Suprapubic skin (tissue), 4 donors: ENCODE measurements around the gene KDM2B. TPM values are rescaled to one million over a fixed set of nuclear protein-coding genes. Genes with fewer than 3 reads are reported as not detected.
A peak's percentile ranks its signal among the peaks of the same experiment; 100 is the strongest.
"Not testable (repeated sequence)": the region's sequence is repeated elsewhere in the genome, so short reads cannot be mapped to it uniquely, and the experiment has no call there.

ENCODE experiments used
- DNase-seq, 2 donors: peaks; one replicate each; pipeline ENCODE4 v3.0.0-alpha.2; 2019; ENCODE audit warnings: low spot score in 2 of 2
- H3K27ac ChIP-seq: fragments of 200-600 bp; sonication (generic); one replicate; pipeline ENCODE4 v1.5.1; 2019
- H3K27me3 ChIP-seq: fragments of 200-600 bp; sonication (generic); one replicate; pipeline ENCODE4 v1.5.1; 2019
- H3K36me3 ChIP-seq: fragments of 200-600 bp; sonication (generic); one replicate; pipeline ENCODE4 v1.5.1; 2019
- H3K4me1 ChIP-seq: fragments of 200-600 bp; sonication (generic); one replicate; pipeline ENCODE4 v1.5.1; 2019
- H3K4me3 ChIP-seq: fragments of 200-600 bp; sonication (generic); one replicate; pipeline ENCODE4 v1.5.1; 2019; ENCODE audit warnings: mild to moderate bottlenecking
- H3K9me3 ChIP-seq: fragments of 200-600 bp; sonication (generic); one replicate; pipeline ENCODE4 v1.5.1; 2019
- CTCF ChIP-seq, 2 donors: fragments of 200-600 bp in 1 of 2; fragments of 450-650 bp in 1 of 2; sonication (generic) in 1 of 2; IDR thresholded peaks; one replicate each; pipeline ENCODE4 v1.5.1; 2016 to 2019; ENCODE audit warnings: antibody characterized with exemption in 2 of 2, mild to moderate bottlenecking in 1 of 2, moderate library complexity in 1 of 2
- EP300 ChIP-seq: sonication (generic); formaldehyde crosslinking; IDR thresholded peaks from one replicate; pipeline ENCODE4 v1.6.1; 2017; ENCODE audit warnings: antibody characterized with exemption
- POLR2A ChIP-seq, 2 donors: fragments of 450-650 bp; IDR thresholded peaks; one replicate each; pipeline ENCODE4 v1.6.1; 2017; ENCODE audit warnings: antibody characterized with exemption in 2 of 2, mild to moderate bottlenecking in 2 of 2, moderate library complexity in 2 of 2
- POLR2AphosphoS5 ChIP-seq, 3 donors: sonication (generic); formaldehyde crosslinking; IDR thresholded peaks; one replicate each; pipeline ENCODE4 v1.6.1; 2017; ENCODE audit warnings: antibody characterized with exemption in 3 of 3
- WGBS: methylation state at CpG from one replicate; pipeline ENCODE4 v1.1.5; 2018; 5-methylcytosine and 5-hydroxymethylcytosine counted together
- total RNA-seq, 4 donors: library from RNA; depleted of rRNA; stranded (reverse); fragments of >200 nt; gene quantifications; one replicate each; pipeline ENCODE4 v1.1.0, GENCODE V29; 2016

KDM2B gene
- total RNA-seq, 4 donors from 2014 or later: 47.8 to 53.7 (median 50.4) TPM

- no peaks in the 10 kb centered on the region for H3K9me3 ChIP-seq
- no peak overlapping the region for H3K27ac ChIP-seq
- no peak for TF ChIP-seq CTCF (IDR thresholded peaks at IDR 0.05)
- WGBS: 95% methylated on average over 5 of the region's 5 CpGs
- no peaks in the 10 kb centered on the region for H3K27me3 ChIP-seq
- no peak overlapping the region for H3K4me3 ChIP-seq
- no peaks in the 10 kb centered on the region for H3K4me1 ChIP-seq
- no peaks in the 10 kb centered on the region for H3K36me3 ChIP-seq
- no peak for DNase-seq
Observed at GRCh38 chr12:121596526-121596925, 15.7 kb upstream of the KDM2B start.

- DNase-seq: no peak
- Histone ChIP-seq H3K4me1 (peaks cover 5% of the 10 kb centered on the region), H3K27me3 (no peaks in the 10 kb centered on the region), H3K36me3 (no peaks in the 10 kb centered on the region), H3K9me3 (no peaks in the 10 kb centered on the region), H3K4me3 (no peak overlapping the region), H3K27ac (no peak overlapping the region)
- TF ChIP-seq POLR2A (IDR thresholded peaks at IDR 0.05) (no peak), CTCF (IDR thresholded peaks at IDR 0.05) (no peak), POLR2AphosphoS5 (IDR thresholded peaks at IDR 0.05) (no peak), EP300 (no peak)
- WGBS: 91% methylated on average over 12 of the region's 12 CpGs
Observed at GRCh38 chr12:121595520-121595919, 14.7 kb upstream of the KDM2B start.

- Histone ChIP-seq H3K27me3 (no peaks in the 10 kb centered on the region), H3K27ac (no peak overlapping the region), H3K36me3 (no peaks in the 10 kb centered on the region), H3K4me3 (no peak overlapping the region), H3K4me1 (peaks cover 9% of the 10 kb centered on the region), H3K9me3 (no peaks in the 10 kb centered on the region)
- TF ChIP-seq CTCF (IDR thresholded peaks at IDR 0.05) (no peak), POLR2AphosphoS5 (IDR thresholded peaks at IDR 0.05) (no peak), EP300 (no peak)
- no peak for DNase-seq
- WGBS: 71% methylated on average over 4 of the region's 4 CpGs
Observed at GRCh38 chr12:121592320-121592719, 11.5 kb upstream of the KDM2B start.

- Histone ChIP-seq H3K27me3 (no peaks in the 10 kb centered on the region), H3K4me1 (peaks cover 9% of the 10 kb centered on the region), H3K36me3 (no peaks in the 10 kb centered on the region), H3K9me3 (no peaks in the 10 kb centered on the region), H3K27ac (peak overlapping the region; percentile 77), H3K4me3 (peak overlapping the region; percentile 49)
- no peak for DNase-seq
- WGBS: 23% methylated on average over 10 of the region's 10 CpGs
- no peak for TF ChIP-seq CTCF (IDR thresholded peaks at IDR 0.05)
- TF ChIP-seq EP300: no peak
- TF ChIP-seq POLR2AphosphoS5 (IDR thresholded peaks at IDR 0.05): no peak
- TF ChIP-seq POLR2A (IDR thresholded peaks at IDR 0.05): no peak
Observed at GRCh38 chr12:121590476-121591143, 9.8 kb upstream of the KDM2B start.

- H3K4me3 ChIP-seq, H3K36me3 ChIP-seq, DNase-seq, H3K27me3 ChIP-seq, H3K9me3 ChIP-seq, H3K27ac ChIP-seq: not testable (repeated sequence)
- WGBS: 95% methylated on average over 6 of the region's 6 CpGs
- peaks cover 23% of the 10 kb centered on the region for H3K4me1 ChIP-seq
Observed at GRCh38 chr12:121584885-121585284, 4.1 kb upstream of the KDM2B start.

- H3K36me3 ChIP-seq: not testable (repeated sequence)
- WGBS: 87% methylated on average over 2 of the region's 2 CpGs
Observed at GRCh38 chr12:121583334-121583661, 2.5 kb upstream of the KDM2B start.

More at GRCh38 chr12:121583334-121583661, 2.5 kb upstream of the KDM2B start:
- not testable (repeated sequence) for H3K4me3 ChIP-seq, H3K27ac ChIP-seq, DNase-seq, H3K9me3 ChIP-seq, H3K27me3 ChIP-seq
- peaks cover 35% of the 10 kb centered on the region for H3K4me1 ChIP-seq
